ENCODE data around the gene LHX6. TPM values are rescaled to one million over a fixed set of nuclear protein-coding genes. Genes with fewer than 3 reads are reported as not detected.

LHX6 gene
- total and polyA plus RNA-seq, 2 experiments from 2014 or later = 1.0 to 1.2 TPM

DNA sequence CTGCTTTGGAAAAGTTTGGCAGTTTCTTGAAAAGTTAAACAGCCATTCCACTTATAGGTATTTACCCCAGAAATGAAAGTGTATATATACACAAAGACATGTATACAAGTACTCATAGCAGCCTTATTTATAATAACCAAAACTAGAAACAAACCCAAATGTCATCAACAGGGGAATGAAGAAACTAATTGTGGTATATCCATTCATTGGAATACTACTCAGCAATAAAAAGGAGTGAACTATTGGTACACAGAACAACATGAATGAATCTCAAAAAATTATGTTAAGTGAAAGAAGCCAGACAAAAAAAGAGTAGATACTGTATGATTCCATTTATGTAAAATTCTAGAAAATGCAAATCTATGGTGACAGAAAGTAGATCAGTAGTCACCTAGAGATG is 66.3 kb downstream of the LHX6 start (continued):
- TF ChIP-seq, protein P1, sequence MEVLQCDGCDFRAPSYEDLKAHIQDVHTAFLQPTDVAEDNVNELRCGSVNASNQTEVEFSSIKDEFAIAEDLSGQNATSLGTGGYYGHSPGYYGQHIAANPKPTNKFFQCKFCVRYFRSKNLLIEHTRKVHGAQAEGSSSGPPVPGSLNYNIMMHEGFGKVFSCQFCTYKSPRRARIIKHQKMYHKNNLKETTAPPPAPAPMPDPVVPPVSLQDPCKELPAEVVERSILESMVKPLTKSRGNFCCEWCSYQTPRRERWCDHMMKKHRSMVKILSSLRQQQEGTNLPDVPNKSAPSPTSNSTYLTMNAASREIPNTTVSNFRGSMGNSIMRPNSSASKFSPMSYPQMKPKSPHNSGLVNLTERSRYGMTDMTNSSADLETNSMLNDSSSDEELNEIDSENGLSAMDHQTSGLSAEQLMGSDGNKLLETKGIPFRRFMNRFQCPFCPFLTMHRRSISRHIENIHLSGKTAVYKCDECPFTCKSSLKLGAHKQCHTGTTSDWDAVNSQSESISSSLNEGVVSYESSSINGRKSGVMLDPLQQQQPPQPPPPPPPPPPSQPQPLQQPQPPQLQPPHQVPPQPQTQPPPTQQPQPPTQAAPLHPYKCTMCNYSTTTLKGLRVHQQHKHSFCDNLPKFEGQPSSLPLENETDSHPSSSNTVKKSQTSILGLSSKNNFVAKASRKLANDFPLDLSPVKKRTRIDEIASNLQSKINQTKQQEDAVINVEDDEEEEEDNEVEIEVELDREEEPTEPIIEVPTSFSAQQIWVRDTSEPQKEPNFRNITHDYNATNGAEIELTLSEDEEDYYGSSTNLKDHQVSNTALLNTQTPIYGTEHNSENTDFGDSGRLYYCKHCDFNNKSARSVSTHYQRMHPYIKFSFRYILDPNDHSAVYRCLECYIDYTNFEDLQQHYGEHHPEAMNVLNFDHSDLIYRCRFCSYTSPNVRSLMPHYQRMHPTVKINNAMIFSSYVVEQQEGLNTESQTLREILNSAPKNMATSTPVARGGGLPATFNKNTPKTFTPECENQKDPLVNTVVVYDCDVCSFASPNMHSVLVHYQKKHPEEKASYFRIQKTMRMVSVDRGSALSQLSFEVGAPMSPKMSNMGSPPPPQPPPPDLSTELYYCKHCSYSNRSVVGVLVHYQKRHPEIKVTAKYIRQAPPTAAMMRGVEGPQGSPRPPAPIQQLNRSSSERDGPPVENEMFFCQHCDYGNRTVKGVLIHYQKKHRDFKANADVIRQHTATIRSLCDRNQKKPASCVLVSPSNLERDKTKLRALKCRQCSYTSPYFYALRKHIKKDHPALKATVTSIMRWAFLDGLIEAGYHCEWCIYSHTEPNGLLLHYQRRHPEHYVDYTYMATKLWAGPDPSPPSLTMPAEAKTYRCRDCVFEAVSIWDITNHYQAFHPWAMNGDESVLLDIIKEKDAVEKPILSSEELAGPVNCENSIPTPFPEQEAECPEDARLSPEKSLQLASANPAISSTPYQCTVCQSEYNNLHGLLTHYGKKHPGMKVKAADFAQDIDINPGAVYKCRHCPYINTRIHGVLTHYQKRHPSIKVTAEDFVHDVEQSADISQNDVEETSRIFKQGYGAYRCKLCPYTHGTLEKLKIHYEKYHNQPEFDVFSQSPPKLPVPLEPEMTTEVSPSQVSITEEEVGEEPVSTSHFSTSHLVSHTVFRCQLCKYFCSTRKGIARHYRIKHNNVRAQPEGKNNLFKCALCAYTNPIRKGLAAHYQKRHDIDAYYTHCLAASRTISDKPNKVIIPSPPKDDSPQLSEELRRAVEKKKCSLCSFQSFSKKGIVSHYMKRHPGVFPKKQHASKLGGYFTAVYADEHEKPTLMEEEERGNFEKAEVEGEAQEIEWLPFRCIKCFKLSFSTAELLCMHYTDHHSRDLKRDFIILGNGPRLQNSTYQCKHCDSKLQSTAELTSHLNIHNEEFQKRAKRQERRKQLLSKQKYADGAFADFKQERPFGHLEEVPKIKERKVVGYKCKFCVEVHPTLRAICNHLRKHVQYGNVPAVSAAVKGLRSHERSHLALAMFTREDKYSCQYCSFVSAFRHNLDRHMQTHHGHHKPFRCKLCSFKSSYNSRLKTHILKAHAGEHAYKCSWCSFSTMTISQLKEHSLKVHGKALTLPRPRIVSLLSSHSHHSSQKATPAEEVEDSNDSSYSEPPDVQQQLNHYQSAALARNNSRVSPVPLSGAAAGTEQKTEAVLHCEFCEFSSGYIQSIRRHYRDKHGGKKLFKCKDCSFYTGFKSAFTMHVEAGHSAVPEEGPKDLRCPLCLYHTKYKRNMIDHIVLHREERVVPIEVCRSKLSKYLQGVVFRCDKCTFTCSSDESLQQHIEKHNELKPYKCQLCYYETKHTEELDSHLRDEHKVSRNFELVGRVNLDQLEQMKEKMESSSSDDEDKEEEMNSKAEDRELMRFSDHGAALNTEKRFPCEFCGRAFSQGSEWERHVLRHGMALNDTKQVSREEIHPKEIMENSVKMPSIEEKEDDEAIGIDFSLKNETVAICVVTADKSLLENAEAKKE (CRISPR knock-in tag; IDR thresholded peaks at IDR 0.05) = no peak
- TF ChIP-seq EZH2 (IDR thresholded peaks at IDR 0.05; ENCODE audit: low read depth, unreplicated experiment) (no peak), ZNF331 (CRISPR knock-in tag; IDR thresholded peaks at IDR 0.05; ENCODE audit: low read depth) (no peak), ZNF114 (CRISPR knock-in tag; IDR thresholded peaks at IDR 0.05) (no peak)
- TF ChIP-seq, protein P2, sequence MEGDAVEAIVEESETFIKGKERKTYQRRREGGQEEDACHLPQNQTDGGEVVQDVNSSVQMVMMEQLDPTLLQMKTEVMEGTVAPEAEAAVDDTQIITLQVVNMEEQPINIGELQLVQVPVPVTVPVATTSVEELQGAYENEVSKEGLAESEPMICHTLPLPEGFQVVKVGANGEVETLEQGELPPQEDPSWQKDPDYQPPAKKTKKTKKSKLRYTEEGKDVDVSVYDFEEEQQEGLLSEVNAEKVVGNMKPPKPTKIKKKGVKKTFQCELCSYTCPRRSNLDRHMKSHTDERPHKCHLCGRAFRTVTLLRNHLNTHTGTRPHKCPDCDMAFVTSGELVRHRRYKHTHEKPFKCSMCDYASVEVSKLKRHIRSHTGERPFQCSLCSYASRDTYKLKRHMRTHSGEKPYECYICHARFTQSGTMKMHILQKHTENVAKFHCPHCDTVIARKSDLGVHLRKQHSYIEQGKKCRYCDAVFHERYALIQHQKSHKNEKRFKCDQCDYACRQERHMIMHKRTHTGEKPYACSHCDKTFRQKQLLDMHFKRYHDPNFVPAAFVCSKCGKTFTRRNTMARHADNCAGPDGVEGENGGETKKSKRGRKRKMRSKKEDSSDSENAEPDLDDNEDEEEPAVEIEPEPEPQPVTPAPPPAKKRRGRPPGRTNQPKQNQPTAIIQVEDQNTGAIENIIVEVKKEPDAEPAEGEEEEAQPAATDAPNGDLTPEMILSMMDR (conservative IDR thresholded peaks at IDR 0.05; ENCODE audit: low read depth in 2 of 2) = no peak

DNA sequence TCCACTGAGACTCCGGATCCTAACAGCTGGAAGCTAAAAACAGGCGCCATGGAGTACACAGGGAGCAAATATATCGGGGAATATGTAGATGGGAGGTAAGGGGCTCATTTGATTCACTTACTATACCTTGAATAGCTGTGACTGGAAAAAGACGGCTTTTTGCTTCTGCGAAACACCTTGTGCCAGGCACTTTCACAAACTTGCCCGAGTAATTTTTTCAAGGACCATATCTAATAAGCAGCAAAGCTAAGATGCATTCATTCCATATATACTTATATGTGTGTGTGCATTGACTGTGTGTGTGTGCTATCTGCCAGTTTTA is 68.9 kb downstream of the LHX6 start:
- H3K9me2 ChIP-seq (ENCODE audit: insufficient read depth) = no peaks in the 10 kb centered on the region
- peaks cover 10% of the 10 kb centered on the region for H3K9me3 Mint-ChIP-seq
- TF ChIP-seq, protein P3, sequence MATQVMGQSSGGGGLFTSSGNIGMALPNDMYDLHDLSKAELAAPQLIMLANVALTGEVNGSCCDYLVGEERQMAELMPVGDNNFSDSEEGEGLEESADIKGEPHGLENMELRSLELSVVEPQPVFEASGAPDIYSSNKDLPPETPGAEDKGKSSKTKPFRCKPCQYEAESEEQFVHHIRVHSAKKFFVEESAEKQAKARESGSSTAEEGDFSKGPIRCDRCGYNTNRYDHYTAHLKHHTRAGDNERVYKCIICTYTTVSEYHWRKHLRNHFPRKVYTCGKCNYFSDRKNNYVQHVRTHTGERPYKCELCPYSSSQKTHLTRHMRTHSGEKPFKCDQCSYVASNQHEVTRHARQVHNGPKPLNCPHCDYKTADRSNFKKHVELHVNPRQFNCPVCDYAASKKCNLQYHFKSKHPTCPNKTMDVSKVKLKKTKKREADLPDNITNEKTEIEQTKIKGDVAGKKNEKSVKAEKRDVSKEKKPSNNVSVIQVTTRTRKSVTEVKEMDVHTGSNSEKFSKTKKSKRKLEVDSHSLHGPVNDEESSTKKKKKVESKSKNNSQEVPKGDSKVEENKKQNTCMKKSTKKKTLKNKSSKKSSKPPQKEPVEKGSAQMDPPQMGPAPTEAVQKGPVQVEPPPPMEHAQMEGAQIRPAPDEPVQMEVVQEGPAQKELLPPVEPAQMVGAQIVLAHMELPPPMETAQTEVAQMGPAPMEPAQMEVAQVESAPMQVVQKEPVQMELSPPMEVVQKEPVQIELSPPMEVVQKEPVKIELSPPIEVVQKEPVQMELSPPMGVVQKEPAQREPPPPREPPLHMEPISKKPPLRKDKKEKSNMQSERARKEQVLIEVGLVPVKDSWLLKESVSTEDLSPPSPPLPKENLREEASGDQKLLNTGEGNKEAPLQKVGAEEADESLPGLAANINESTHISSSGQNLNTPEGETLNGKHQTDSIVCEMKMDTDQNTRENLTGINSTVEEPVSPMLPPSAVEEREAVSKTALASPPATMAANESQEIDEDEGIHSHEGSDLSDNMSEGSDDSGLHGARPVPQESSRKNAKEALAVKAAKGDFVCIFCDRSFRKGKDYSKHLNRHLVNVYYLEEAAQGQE (IDR thresholded peaks at IDR 0.05; ENCODE audit: unreplicated experiment) = no peak

More for the DNA sequence above, 68.9 kb downstream of the LHX6 start:
- H3K27me3 Mint-ChIP-seq (ENCODE audit: insufficient read depth, low read depth, poor library complexity) = peaks cover 5% of the 10 kb centered on the region
- Histone ChIP-seq H4K20me1 (replicated peaks; ENCODE audit: insufficient read depth) (peaks cover 11% of the 10 kb centered on the region), H3K79me2 (replicated peaks; ENCODE audit: insufficient read depth) (peaks cover 38% of the 10 kb centered on the region), H2AFZ (no peak overlapping the region), H3F3A (replicated peaks; ENCODE audit: low read depth) (no peaks in the 10 kb centered on the region), H3K4me2 (peak overlapping the region; percentile 37), H3K4me1 (ENCODE audit: insufficient read depth) (peaks cover 5% of the 10 kb centered on the region; the same call in 1 of the 2 replicates), H3K36me3 (ENCODE audit: insufficient read depth) (no peaks in the 10 kb centered on the region), H3K27me3 (ENCODE audit: insufficient read depth) (no peaks in the 10 kb centered on the region), H3K27ac (ENCODE audit: low read depth) (no peak overlapping the region), H3K4me3 (peak overlapping the region; percentile 96)
- no peak for DNase-seq (ENCODE audit: low spot score)
- no peak for ATAC-seq
- H3K36me3 Mint-ChIP-seq (ENCODE audit: low read depth) = peaks cover 4% of the 10 kb centered on the region; the same call in 1 of the 3 replicates
- no peak overlapping the region; the same call in 1 of the 2 replicates for H3K27ac Mint-ChIP-seq
- H3K4me1 Mint-ChIP-seq = peaks cover 7% of the 10 kb centered on the region; the same call in 2 of the 3 replicates
- H3K4me3 Mint-ChIP-seq = peak overlapping the region; percentile 97

Measured in GM23338 (cell line).